NCI-H2107 treated with DMSO at 0.1 percent for 48 hours (cell line): ENCODE data around the gene TRIM29.

Experiments used
- DNase-seq: peaks from one replicate; lab custom pipeline; 2025; ENCODE audit not compliant: unreplicated experiment; lab: John Stamatoyannopoulos, UW

Gene TRIM29

DNA sequence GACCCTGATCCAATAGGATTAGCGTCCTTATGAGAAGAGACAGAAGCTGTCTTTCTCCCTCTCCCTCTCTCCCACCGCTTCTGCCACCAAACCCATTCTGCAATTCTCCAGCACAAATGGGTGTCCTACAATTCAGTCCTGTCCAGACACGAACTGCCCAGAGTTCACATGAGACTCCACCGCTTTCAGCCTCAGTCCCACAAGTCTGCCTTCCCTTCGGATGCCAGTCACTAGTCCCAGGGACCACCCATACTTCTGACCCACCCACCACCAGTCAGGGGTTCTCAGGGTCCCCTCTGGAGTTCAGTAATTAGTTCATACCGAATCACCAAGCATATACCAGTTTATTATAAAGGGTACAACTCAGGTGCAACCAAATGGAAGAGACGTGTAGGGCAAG lies 73.6 kb downstream of the TRIM29 start:
- DNase-seq: no peak

DNA sequence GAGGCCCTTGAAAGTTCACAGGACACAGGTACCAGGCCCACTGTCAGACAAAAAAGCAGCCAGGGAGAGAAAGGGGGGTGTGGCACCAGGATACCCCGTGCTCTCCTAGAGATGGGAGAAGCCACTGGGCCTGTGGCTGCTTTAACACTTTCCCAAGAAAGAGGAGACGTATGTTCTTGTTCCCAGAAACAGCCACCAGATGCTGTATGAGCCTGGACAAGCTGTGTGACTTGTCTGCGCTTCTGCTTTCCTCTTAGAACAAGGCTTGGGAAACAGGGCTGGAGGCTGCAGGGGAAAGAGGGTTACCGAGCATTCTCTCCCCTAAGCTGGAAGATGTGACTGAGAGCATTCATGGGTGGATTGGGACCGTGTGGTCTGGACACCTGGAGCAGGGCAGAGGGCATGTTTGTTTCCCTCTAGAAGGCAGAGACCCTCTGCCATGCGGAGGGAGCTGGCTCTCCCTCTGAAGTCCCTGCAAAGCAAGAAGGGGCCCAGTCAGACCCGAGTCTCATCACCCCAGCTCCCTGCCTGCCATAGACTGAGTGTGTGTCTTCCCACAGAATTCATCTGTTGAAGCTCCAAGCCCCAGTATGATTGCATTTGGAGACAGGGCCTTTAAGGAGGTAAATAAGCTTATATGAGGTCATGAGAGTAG lies 74.1 kb downstream of the TRIM29 start:
- DNase-seq: no peak

DNA sequence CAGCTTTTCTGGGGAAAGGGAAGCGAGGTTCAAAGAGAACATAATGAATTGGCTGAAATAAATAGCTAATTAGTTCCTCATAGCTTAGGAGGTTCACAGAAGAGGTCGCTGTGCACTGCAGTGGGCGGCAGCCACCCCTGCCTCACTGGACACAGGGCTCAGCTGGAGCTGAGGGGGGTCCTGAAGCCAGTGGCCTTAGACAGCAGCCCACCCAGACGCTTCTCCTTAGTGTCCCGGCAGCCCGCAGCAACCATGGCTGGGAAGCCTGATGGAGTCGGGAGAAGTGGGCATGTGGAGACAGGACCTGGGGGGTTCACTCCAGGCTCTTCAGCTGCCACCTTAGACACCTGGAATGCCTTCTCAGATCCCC lies 75.4 kb downstream of the TRIM29 start:
- no peak for DNase-seq

DNA sequence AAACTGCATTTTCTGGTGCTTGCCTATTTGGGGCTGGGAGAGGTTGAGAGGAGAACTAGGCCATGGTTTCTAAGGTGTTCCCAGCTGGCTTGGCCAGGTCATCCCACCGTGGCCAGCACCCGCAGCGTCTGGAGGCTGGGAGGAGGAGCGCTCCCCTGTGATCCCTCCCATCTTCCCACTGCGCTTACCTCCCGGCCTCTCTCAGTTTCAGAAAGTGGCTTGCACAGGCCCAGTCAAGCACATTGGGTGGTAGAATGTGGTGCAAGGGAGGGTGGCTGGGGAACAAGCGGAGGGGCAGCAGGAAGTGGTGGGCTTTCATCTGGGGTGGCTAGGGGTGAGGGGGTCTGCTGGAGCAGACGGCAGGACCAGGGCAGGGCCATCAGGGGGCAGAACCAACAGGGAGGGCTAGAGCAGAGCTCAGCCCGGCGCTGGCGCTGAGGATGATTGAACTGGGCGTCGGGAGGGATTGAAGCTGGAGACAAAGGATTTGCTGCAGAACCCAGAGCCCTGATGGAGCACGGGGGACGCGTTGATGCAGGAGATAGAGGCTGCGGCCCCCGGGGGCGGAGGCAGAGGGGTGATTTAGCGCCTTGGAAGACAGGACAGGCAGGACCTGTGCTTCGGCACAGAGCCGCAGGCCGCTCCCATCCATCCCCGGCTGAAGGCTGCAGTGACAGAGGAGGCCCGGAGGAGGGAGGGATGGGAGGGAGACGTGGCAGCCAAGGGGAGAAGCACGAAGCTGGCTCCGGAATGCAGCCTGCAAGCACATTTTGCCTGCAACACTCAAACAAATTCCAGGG lies 76.0 kb downstream of the TRIM29 start:
- DNase-seq: no peak
